Activated B cell treated with CpG ODN at 0.5 μM for 24 hours (primary cell): ENCODE data around the gene VSTM4. TPM values are rescaled to one million over a fixed set of nuclear protein-coding genes. Genes with fewer than 3 reads are reported as not detected.

ENCODE experiments used
- ATAC-seq: fragments of 200-7000 bp; cut with Tn5 transposase; one replicate; pipeline ENCODE4 v1.10.0; 2021; ENCODE audit warnings: low read depth, mild to moderate bottlenecking, moderate library complexity
- CTCF ChIA-PET: fragments of 350-600 bp; sonication (Branson Sonifier 250); formaldehyde crosslinking; loops from one replicate; lab custom pipeline; 2021; ENCODE audit warnings: antibody characterized with exemption; lab: Charles Lee
- POLR2A ChIA-PET: fragments of 350-600 bp; sonication (Branson Sonifier 250); formaldehyde crosslinking; loops from one replicate; lab custom pipeline; 2021; ENCODE audit warnings: antibody characterized with exemption; lab: Charles Lee
- DNase-seq: peaks from one replicate; pipeline ENCODE4 v3.0.0; 2022
- H3K27ac Mint-ChIP-seq: one replicate; pipeline ENCODE4 v1.8.0; 2020; ENCODE audit warnings: mixed read lengths
- H3K27me3 Mint-ChIP-seq: one replicate; pipeline ENCODE4 v1.8.0; 2021; ENCODE audit warnings: mixed read lengths
- H3K36me3 Mint-ChIP-seq: one replicate; pipeline ENCODE4 v1.8.0; 2021; ENCODE audit warnings: low read depth, mixed read lengths
- H3K4me1 Mint-ChIP-seq: one replicate; pipeline ENCODE4 v1.8.0; 2021; ENCODE audit warnings: mixed read lengths
- H3K4me3 Mint-ChIP-seq: one replicate; pipeline ENCODE4 v1.8.0; 2020; ENCODE audit warnings: mild to moderate bottlenecking, mixed read lengths
- H3K9me3 Mint-ChIP-seq: one replicate; pipeline ENCODE4 v1.8.0; 2020; ENCODE audit warnings: mixed read lengths
- CTCF ChIP-seq: fragments of 200-600 bp; IDR thresholded peaks from one replicate; pipeline ENCODE4 v1.8.0; 2022; ENCODE audit warnings: antibody characterized with exemption, mild to moderate bottlenecking
- intact Hi-C: fragments of 100-400 bp; cut with micrococcal nuclease; formaldehyde crosslinking; loops from one replicate; pipeline ENCODE4 v1.15.1; 2024
- total RNA-seq: library from RNA; stranded (reverse); gene quantifications from 2 replicates; pipeline ENCODE4 v1.2.3, GENCODE V29; 2022

Gene VSTM4
- total RNA-seq, 1 donor from 2014 or later = not detected

DNA sequence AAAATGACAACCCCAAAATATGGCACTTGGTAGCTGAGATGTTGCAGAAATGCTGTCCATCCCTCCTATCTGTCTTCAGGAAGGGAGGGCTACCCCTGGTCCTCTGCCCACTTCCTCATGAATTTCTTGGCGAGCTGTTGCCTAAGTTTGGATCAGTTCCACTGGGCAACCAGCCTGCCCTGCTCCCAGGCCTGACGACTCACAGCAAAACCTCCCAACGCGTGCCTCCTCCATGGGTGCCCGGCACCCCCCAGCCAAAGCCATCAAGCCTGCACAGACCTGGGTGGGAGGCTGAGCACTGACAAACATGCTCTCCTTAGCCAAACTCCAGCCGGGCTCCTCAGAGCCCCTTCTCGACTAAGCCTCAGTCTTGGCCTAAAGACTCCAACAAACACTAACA, 8.9 kb downstream of the VSTM4 start:
- Mint-ChIP-seq H3K27me3 (peaks cover 14% of the 10 kb centered on the region), H3K36me3 (no peaks in the 10 kb centered on the region), H3K9me3 (no peaks in the 10 kb centered on the region), H3K4me3 (no peak overlapping the region), H3K27ac (no peak overlapping the region), H3K4me1 (no peaks in the 10 kb centered on the region)
- intact Hi-C loops = no loop called here
- POLR2A ChIA-PET = no interaction called here
- CTCF ChIA-PET = no interaction called here
- no peak for ATAC-seq
- no peak for DNase-seq
- no peak for TF ChIP-seq CTCF

DNA sequence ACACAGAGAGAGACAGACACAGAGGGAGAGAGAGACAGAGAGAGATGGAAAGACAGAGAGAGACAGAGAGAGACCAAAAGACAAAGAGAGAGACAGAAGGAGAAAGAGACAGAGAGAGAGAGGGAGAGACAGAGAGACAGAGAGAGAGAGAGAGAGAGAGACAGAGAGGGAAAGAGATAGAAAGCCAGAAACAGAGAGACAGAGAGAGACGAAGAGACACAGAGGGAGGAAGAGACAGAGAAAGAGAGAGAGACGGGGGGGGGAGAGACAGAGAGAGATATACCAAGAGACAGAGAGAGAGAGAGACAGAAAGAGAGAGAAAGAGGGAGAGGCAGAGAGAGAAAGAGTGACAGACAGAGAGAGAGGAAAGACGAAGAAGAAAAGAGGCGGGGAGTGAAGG, 10.2 kb downstream of the VSTM4 start:
- CTCF ChIA-PET = no interaction called here
- ATAC-seq (no peak), DNase-seq (no peak)
- no peaks in the 10 kb centered on the region for H3K36me3 Mint-ChIP-seq
- peaks cover 16% of the 10 kb centered on the region for H3K27me3 Mint-ChIP-seq
- TF ChIP-seq CTCF = no peak
- H3K4me3 Mint-ChIP-seq = no peak overlapping the region
- H3K27ac Mint-ChIP-seq = no peak overlapping the region
- no peaks in the 10 kb centered on the region for H3K9me3 Mint-ChIP-seq
- intact Hi-C loops = no loop called here
- POLR2A ChIA-PET = no interaction called here
- H3K4me1 Mint-ChIP-seq = no peaks in the 10 kb centered on the region

GRCh38 chr10:49104323-49104722, 11.0 kb downstream of the VSTM4 start:
- ChIA-PET CTCF (no interaction called here), POLR2A (no interaction called here)
- Mint-ChIP-seq H3K4me3 (no peak overlapping the region), H3K36me3 (no peaks in the 10 kb centered on the region), H3K27me3 (peaks cover 14% of the 10 kb centered on the region), H3K4me1 (no peaks in the 10 kb centered on the region), H3K27ac (no peak overlapping the region), H3K9me3 (no peaks in the 10 kb centered on the region)
- intact Hi-C loops = no loop called here
- ATAC-seq = no peak
- DNase-seq = no peak
- no peak for TF ChIP-seq CTCF

GRCh38 chr10:49103761-49104160, 11.6 kb downstream of the VSTM4 start:
- H3K4me3 Mint-ChIP-seq = no peak overlapping the region
- DNase-seq = no peak
- POLR2A ChIA-PET = no interaction called here

GRCh38 chr10:49099046-49099445, 16.3 kb downstream of the VSTM4 start:
- Mint-ChIP-seq H3K27ac (no peak overlapping the region), H3K4me3 (no peak overlapping the region), H3K27me3 (peaks cover 17% of the 10 kb centered on the region), H3K36me3 (no peaks in the 10 kb centered on the region), H3K4me1 (no peaks in the 10 kb centered on the region), H3K9me3 (no peaks in the 10 kb centered on the region)
- ChIA-PET POLR2A (no interaction called here), CTCF (no interaction called here)
- intact Hi-C loops = no loop called here
- no peak for TF ChIP-seq CTCF
- DNase-seq (no peak), ATAC-seq (no peak)

More at GRCh38 chr10:49103761-49104160, 11.6 kb downstream of the VSTM4 start:
- no peak overlapping the region for H3K27ac Mint-ChIP-seq
- intact Hi-C loops = no loop called here
- ATAC-seq = no peak
- CTCF ChIA-PET = no interaction called here
- no peaks in the 10 kb centered on the region for H3K36me3 Mint-ChIP-seq
- peaks cover 12% of the 10 kb centered on the region for H3K27me3 Mint-ChIP-seq
- no peaks in the 10 kb centered on the region for H3K4me1 Mint-ChIP-seq
- no peaks in the 10 kb centered on the region for H3K9me3 Mint-ChIP-seq
- no peak for TF ChIP-seq CTCF
